Tibial nerve (tissue), 3 donors: ENCODE data around the gene ZNF530.

ENCODE experiments used
- POLR2A ChIP-seq, 2 donors: fragments of 450-650 bp; IDR thresholded peaks; one replicate each; pipeline ENCODE4 v1.6.1; 2017; ENCODE audit warnings: antibody characterized with exemption in 2 of 2, mild to moderate bottlenecking in 2 of 2, moderate library complexity in 2 of 2
- TF ChIP-seq, protein P1 (sequence below), 5 experiments: fragments of 200-600 bp in 3 of 5; fragments of 450-650 bp in 2 of 5; sonication (generic) in 3 of 5; IDR thresholded peaks; one replicate each; pipeline ENCODE4 v1.5.1; 2016 to 2019; ENCODE audit warnings: antibody characterized with exemption in 5 of 5, mild to moderate bottlenecking in 3 of 5, moderate library complexity in 2 of 5

DNA sequence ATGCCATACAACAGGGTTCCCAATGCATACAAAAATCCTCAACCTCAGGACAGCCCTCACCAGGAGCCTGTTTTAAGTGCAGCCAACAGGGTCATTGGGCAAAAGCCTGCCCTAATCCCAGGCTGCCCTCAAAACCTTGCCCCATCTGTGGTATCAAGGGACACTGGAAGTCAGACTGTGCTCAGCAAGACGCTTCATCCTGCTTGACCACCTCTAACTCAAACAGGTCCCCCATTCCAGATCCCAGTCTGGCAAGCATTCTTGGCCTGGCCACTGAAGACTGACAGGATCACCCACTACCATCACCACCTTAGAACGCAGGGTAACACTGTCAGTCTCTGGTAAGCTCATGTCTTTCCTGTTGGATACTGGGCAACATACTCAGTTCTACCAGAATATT is 54.0 kb downstream of the ZNF530 start:
- TF ChIP-seq, protein P1, sequence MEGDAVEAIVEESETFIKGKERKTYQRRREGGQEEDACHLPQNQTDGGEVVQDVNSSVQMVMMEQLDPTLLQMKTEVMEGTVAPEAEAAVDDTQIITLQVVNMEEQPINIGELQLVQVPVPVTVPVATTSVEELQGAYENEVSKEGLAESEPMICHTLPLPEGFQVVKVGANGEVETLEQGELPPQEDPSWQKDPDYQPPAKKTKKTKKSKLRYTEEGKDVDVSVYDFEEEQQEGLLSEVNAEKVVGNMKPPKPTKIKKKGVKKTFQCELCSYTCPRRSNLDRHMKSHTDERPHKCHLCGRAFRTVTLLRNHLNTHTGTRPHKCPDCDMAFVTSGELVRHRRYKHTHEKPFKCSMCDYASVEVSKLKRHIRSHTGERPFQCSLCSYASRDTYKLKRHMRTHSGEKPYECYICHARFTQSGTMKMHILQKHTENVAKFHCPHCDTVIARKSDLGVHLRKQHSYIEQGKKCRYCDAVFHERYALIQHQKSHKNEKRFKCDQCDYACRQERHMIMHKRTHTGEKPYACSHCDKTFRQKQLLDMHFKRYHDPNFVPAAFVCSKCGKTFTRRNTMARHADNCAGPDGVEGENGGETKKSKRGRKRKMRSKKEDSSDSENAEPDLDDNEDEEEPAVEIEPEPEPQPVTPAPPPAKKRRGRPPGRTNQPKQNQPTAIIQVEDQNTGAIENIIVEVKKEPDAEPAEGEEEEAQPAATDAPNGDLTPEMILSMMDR (IDR thresholded peaks at IDR 0.05) = no peak
- no peak for TF ChIP-seq POLR2A (IDR thresholded peaks at IDR 0.05)
